NCI-H2029 (cell line): ENCODE measurements around the gene TACSTD2.
"Not testable (repeated sequence)": the region's sequence is repeated elsewhere in the genome, so short reads cannot be mapped to it uniquely, and the experiment has no call there.

Experiments
- DNase-seq: peaks from one replicate; lab custom pipeline; 2025; lab: John Stamatoyannopoulos, UW

TACSTD2 gene

DNA sequence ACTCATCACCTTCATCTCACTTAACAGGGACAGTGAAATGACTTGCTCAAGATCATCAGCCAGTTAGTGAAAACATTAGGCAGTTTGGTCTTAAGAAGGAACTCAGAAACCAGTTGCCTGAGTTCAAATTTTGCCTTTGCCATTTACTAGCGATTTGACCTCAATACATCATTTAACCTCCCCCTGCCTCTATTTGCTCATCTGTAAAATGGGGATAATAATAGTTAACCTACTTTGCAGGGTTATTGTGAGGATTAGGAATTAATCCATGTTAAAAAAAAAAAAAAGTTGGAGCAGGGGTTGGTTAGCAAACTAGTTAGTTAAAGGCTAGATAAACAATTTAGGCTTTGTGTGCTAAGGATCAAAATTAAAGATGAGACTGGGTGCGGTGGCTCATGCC lies 10.6 kb upstream of the TACSTD2 start:
- no peak for DNase-seq

DNA sequence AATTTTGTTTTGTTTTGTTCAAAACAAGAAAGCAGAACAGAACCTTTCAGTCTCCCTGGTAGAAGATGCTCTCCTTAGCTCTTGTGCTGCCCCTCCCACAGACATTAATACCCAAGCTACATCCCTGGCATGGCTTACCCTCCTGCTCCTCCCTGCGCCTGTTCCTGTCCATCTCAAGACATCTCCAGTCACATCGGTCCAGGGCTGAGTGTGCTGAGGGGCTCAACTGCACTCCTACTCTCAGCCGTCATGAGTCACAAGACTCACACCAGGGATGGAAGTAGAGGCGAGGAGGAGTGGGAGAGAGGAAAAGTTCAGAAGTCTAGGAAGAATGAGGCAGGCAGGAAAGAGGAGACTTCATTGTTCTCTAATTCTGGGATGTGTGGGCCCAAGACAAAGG lies 9.2 kb upstream of the TACSTD2 start:
- no peak for DNase-seq

DNA sequence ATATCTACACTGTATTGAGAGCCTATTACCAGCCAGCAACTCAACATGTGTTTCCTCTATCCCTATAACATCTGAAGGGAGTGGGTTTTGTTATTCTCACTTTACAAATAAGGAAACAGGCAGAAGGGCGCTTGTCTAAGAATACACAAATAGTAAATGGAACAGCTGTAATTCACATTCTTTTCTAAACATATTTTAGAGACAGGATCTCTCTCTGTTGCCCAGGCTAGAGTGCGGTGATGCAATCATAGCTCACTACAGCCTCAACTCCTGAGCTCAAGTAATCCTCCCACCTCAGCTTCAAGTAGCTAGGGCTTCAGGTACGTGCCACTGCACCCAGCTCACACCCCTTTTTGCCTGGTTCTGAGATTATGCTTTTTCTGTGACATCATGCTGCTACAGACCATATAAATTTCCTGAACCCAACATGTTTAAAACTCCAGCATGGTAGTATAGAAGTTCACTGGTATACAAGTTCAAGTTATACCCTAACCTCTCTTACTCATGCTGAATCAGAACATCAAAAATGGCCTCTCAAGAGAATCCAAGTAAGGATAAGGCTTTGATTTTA lies 8.6 kb upstream of the TACSTD2 start:
- DNase-seq = peak; percentile 20

DNA sequence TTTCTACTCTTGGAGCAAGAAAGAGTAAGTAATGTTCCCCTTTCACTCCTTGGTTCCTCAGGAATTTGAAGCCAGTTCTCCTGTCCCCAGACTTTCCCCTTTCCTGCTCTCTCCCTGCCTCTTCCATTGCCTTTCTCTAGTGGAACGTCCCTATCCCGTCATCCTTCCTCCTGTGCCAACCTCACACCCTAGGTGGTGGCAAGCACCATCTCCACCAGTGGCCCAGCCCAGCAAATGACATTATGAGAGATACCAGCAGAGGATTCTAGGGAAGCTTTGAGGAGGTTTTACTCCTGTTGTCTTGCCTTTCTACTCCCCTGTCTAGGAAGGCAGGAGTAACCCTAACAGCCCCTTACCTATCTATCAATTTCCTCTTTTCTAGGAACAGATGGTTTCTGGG lies 8.1 kb upstream of the TACSTD2 start:
- DNase-seq = no peak

DNA sequence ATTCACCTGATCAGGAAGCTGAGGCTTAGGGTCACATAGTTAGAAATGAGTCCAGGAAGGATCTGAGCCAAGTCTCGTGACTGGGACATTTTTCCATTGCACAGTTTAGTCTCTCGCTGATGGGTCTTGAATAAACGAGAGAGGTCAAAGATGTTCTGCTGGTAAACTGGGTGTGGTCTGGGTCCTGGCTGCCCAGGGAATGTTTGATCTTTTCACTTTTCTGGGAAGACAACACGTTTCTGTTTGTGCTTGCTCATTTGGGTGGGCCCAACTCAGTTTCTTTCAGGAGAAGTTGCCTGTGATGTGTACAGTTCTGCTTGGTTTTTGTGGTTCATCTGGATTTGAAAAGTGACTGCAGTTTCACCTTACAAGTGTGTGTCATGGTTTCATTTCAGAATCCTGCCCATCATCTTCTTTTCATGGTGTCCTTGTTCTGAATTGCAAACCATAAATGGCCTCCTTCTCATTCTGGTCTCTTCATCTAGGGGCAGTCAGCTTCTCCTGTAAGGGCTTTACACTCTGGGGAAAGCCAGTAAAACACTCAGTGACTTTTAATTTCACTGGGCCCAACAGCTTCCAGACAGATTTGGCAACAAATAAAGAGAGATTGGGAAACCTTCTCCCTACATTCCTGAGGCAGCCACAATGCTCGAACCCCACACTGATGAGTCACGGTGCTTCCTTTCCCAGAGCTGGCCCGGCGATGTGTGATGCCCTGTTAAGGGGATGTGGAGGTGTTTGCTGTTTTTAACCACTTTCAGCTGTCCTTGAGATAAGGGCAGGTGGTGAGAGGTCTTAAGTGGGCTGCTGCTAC lies 7.2 kb upstream of the TACSTD2 start:
- DNase-seq = no peak

DNA sequence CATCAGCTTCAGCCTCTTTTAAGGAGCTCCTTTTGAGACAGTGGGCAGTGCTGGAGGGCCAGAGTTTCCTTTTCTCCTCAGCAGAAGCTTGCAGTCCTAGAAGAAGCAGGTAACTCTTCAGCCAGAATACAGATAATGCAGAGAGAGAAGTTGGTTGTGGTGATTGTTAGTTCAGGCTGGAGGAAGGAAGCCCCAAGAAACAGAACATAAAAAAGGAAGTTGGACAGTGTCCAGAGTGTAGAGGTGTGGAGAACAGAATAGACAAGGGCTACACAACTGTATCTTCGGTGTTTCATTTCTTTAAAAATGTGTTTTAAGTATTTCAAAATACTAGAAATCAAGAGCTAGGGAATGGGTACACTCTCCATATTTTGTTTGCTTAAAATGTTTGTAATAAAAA lies 6.4 kb upstream of the TACSTD2 start:
- no peak for DNase-seq

DNA sequence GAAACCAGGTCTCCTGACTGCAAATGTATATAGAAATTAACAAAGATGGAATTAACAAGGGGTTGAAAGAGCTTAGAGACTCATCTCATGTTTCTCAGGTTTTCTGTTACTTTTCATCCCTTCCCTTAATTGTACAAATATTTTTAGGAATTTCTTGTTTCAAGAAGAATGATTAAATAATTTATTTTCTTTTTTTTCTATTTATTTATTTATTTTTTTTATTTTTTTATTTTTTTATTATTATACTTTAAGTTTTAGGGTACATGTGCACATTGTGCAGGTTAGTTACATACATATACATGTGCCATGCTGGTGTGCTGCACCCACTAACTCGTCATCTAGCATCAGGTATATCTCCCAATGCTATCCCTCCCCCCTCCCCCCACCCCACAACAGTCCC lies 5.1 kb upstream of the TACSTD2 start:
- not testable (repeated sequence) for DNase-seq

DNA sequence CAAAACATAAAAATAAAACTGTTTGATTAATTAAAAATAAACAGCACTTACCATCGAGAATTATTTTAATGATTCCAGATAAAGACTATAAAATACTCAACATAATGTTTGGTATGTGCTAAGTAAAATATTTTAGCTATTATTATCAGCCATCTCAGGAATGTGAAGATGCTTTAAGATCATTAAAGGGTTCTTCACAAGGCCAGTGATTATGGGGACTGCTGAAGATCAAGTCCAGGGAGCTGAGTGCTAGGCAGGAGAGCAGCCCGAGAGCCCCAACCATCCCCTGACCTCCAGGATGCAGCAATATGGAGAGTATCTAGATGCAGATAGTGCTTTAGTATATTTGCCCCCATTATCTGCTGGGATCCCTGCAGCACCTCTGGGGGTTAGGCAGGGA lies 4.6 kb upstream of the TACSTD2 start:
- DNase-seq = no peak

DNA sequence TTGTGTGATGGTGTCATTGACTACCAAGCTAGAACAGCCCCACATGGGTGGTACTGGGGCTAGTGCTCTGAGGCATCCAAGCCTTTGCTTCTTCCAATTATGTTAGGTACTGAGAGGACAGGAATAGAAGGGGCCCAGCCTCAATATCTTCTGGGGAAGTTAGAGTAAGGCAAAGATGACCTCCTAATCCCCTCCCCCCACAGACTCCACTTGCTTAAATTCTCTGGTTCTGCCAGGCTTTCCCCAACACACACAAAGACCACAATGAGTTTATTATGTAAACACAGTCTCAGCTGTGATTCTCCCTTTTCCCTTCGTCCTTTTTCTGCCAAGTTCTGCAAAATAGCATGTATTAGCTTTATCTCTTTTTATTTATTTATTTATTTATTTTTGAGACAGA lies 3.1 kb upstream of the TACSTD2 start:
- no peak for DNase-seq

DNA sequence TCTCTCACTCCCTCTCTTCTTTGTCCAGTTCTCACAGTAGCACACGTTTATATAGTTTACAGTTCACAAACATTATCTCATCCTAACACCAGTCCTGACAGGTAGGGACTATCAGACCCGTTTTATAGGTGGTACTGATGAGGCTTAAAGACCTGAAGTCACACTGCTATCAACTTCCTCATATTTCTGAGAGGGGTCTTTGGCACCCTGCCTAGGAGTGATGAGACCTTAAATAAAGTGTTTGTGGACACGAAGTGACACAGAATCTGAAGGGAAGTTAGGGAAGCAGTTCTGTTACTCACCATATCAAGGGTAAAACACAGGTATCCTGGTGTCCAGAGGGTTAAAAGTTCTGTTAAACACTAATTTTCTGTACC lies 590 bp upstream of the TACSTD2 start:
- DNase-seq = no peak

DNA sequence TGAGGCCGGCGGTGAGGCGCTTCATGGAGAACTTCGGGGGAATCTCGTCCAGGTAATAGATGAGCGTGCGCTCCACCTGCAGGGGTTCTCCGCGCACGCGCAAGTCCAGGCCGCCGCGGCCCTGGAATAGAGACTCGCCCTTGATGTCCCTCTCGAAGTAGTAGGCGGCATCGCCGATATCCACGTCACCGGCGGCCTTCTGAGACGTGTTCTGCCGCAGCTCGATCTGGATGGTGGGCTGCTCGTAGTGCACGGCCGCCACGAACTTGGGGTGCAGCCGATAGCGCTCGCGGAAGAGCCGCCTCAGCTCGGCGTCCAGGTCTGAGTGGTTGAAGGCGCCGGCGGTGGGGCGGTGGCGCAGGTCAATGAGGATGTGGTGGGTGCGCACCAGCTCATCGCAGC lies 726 bp downstream of the TACSTD2 start:
- DNase-seq = no peak

DNA sequence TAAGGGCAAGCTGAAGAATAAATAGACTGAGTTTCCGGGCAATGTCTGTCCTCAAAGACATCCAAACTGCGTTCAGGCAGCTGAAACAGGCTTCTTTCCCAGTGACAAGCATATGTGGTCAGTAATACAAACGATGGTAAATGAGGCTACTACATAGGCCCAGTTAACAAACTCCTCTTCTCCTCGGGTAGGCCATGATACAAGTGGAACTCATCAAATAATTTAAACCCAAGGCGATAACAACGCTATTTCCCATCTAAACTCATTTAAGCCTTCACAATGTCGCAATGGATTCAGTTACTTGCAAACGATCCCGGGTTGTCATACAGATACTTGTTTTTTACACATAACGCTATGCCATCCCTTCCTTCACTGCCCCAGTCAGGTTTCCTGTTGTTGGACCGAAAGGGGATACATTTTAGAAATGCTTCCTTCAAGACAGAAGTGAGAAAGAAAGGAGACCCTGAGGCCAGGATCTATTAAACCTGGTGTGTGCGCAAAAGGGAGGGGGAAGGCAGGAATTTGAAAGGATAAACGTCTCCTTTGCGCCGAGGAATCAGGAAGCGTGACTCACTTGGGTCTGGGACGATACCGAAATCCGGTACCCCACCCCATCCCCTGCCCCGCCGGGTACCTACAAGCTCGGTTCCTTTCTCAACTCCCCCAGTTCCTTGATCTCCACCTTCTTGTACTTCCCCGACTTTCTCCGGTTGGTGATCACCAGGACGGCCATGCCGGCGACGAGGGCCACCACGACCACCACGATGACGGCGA lies 1.3 kb downstream of the TACSTD2 start:
- DNase-seq = no peak

DNA sequence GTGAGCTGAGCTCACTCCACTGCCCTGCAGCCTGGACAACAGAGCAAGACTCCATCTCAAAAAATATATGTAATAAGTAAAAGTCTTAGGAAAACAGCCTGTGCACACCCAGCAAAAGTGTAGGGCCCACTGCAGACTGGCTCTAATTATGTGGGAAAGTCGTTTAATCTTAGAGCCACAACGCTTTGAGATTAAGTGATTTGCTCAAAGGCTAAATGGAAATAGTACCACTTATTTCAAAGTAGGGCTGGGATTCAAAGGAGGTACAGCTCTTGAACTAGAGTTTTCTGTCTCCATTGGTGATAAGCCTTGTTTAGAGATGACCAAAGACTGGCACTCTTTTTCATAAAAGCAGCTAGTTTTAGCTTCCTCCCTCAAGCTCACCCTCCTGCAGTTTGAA lies 2.2 kb downstream of the TACSTD2 start:
- no peak for DNase-seq

DNA sequence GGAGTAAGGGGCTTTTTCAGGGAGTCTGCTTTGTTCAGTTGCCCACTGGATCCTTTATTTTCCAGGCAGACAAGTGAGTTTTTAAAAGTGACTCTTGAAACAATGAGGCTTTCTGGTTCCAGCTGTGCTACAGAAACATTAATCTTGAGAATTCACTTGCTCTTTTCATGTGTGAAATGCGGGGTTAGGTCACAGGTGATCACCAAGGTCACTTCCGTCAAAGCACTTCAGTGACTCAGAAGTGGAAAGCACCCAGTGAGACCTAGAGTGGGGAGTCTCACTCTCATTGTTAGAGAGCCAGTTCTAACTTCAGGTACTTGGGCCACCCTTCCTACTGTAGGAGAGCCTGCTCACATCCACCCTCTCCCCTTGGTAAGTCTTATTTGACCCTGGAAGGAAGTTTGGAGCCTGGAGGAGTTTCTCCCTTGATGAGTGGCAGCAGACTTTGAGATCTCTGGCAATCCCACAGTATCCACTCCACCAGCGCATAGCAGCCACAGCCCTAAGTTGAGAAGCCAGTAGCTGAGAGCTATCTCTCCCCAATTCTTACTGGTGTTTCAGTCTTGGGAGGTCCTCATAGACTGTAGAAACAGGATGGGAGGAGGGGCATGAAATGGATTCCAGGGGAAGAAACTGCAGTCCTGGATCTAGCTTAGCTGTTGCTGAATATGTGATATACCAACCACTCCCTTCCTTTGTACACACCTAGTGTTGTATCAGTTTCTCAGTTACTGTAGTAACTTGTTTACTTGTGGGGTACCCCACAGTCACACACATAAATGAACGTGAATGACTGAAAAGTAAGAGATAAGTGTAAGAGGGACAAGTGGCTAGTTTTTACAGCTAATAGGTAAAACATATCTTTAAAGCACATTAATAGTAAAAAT lies 3.1 kb downstream of the TACSTD2 start:
- no peak for DNase-seq

DNA sequence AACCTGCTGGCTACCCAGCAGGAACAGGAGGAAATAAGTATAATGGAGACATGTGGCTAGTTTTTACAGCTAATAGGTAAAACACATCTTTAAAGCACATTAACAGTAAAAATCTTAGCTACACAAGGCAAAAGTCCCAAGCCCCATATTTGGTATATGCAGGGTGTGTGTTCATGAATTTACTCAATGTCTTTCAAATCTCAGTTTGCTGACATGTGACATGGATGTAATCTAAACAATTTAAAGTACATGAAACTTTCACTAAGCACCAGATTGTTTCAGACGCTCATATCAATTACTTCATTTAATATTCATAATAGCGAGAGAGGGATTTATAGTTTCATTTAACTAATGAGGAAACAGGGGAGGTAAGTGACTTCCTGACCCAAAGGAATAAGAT lies 3.9 kb downstream of the TACSTD2 start:
- no peak for DNase-seq

DNA sequence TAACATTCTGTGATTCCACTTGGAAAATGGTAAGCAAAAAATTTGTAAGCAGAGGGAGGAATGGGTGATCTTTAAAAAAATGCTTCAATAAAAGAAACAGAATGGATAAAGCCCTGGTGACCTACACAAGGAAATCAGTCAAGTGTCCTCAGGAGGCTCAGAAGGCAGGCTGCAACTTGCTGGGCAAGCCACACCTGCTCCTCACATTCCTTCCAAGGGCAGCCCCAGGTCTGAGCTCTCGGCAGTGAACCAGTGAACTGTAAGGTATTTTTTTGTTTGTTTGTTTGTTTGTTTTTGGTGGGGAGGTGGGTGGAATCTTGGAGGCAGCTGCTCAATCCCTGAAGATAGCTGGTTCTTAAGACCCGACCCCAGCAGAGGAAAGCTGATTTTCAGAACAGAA lies 4.4 kb downstream of the TACSTD2 start:
- no peak for DNase-seq

DNA sequence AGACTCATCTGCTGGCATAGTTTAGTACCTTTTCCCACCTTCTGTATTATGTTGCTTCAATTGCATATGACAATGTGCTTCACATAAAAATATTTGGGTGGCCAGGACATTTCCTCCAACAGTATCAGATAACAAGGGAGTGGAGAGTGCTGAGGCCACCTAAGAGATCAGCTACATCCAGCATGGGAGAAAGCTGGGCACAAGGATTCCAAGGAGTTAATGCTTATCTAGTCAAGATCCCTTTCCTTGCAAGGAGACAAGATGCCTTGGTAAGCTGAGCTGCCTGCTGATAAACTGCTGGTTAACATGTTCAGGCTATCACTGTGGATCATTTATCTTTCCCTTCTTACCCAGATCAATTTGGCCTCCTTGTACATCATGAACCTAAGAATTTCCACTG lies 5.4 kb downstream of the TACSTD2 start:
- DNase-seq = no peak

DNA sequence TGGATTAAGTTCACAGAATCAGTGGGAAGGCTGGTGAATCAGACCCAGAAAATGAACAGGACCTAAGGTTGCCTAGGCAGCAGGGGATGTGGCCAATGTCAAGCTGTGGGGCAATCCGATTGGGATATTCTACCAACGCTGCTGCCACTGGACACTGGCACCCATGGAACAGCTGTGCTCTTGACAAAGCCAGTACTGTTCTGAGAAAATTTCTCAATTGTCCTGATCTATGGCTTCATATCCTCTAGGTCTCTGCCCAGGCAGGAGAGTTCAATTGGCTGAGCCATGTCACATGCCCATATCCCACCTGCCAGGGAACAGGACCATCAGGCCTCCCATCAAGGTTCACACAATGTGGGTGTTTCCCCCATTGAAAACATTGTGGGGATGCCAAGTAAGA lies 6.2 kb downstream of the TACSTD2 start:
- DNase-seq = no peak

DNA sequence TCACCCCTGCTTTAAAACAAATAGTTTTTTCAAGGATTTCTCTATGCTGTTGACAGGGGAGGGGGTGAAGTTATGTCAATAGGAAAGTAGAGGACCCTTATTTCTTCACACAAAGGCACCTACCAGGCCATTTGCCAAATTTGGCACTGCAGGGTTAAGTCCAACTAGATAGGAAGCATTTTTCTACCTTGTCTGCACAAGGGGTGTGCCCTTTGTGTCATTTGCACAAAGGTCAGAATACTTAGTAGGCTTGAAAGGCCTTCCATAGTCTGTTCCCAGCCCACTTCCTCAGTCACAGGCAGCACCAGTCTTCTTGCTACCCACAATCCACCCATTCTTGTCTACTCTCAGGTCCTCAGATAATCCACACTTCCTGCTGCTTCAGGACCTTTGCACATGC lies 7.0 kb downstream of the TACSTD2 start:
- DNase-seq = no peak

DNA sequence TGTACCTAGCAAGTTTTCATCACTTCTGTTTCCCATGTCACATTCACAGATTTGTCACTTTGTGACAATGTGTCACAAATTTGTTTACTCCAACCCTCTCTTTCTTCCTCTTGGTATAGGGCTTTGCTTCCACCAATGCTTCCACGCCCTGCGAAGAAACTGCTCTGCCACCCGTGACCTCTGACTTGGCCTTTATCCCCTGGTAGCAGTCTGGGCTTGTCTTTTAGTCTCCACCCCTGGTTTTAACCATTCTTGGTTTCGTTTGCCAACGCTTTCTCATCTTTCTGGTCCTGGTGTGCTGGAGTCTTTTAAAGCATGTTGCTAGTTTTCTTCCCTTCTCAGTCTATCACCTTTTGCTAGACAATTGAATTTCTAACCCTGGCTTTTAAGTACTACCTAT lies 8.1 kb downstream of the TACSTD2 start:
- no peak for DNase-seq

DNA sequence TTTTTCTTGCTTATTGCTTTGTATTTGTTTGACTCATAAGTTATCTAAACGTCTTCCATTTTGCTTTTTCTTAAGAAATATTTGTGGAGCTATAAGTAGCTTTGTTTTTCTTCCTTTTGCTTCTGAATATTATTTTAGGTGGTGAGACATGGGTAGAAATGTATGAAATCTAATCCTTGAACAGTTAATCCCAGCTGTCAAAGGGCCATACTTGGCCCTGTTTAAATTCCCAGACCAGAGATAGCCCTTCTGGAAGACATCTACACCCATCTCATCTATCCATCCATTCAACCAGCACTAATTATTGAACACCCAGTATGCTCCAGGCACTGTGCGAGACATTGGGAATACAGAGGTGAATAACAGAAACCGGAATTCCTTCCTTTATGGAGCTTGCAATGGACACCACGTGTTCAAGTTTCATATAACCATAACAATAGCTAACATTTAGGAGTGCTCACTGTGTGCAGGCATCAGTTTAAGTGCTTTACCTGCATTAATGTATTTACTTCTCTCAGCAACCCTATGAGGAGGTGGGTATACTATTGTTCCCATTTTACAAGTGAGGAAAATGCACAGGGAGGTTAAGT lies 8.7 kb downstream of the TACSTD2 start:
- no peak for DNase-seq

DNA sequence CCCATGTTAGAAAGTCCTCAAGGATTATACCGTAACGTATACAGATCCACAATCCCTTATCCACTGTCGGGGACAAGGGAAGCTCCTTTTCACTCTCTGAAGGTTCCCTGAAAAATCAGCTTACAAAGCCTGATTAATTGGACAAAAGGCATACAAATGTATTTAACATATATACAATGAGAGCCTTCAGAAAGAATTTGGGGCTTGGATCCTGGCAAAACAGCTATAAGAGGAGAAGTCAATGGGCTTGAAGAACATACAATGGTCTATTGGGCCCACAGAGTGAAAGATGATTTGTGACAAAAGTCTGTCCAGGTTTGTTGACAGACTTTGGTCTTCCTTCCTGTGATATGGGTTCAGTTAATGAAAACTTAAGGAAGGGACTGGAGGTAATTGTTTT lies 10.7 kb downstream of the TACSTD2 start:
- no peak for DNase-seq
